Posterior vena cava (tissue), 2 donors: Measurements from ENCODE around the gene CYTH2. TPM values are rescaled to one million over a fixed set of nuclear protein-coding genes. Genes with fewer than 3 reads are reported as not detected.
"Not testable (repeated sequence)": the region's sequence is repeated elsewhere in the genome, so short reads cannot be mapped to it uniquely, and the experiment has no call there.

ENCODE experiments used
- DNase-seq: peaks from one replicate; pipeline ENCODE4 v3.0.0-alpha.2; 2020; ENCODE audit warnings: low spot score
- intact Hi-C, 2 donors: fragments of 100-400 bp; cut with DNase I; formaldehyde crosslinking; loops; one replicate each; pipeline versions ENCODE4 v1.14.1 to v1.14.2; 2022 to 2023
- total RNA-seq, 2 donors: library from RNA; stranded (reverse); fragmentation: NEBNext Ultra II Directional; extraction: Animal tissue kit (Norgen Biotek cat#: 25700); gene quantifications; one replicate each; pipeline ENCODE4 v1.2.1, GENCODE V29; 2021
- donor health status: DM: yes; HTN: yes; CAD: no.
- donor health status: DM: yes; HTN: yes; CAD: no.

Gene CYTH2
- total RNA-seq, 2 donors from 2014 or later, result 34.1 to 49.2 TPM

DNA sequence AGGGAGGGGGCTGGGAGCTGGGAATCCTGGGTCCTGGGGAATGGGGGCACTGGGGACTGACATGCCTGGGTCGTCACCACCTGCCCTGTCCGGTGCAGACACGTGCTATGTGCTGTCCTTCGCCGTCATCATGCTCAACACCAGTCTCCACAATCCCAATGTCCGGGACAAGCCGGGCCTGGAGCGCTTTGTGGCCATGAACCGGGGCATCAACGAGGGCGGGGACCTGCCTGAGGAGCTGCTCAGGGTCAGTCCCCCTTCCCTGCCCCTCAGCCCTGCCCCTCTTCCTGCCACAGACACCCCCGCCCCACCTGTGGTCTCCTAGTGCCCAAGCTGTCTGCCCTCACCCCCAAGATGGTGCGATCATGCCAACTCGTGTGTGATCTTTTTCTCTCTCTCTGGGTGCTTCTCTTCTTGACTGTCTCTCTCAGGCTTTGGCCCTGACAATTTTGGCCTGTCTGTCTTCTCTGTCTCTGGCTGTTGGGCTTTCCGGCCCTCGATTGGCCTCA lies 5.0 kb downstream of the CYTH2 start:
- no peak for DNase-seq
- intact Hi-C loops, result no loop called here

DNA sequence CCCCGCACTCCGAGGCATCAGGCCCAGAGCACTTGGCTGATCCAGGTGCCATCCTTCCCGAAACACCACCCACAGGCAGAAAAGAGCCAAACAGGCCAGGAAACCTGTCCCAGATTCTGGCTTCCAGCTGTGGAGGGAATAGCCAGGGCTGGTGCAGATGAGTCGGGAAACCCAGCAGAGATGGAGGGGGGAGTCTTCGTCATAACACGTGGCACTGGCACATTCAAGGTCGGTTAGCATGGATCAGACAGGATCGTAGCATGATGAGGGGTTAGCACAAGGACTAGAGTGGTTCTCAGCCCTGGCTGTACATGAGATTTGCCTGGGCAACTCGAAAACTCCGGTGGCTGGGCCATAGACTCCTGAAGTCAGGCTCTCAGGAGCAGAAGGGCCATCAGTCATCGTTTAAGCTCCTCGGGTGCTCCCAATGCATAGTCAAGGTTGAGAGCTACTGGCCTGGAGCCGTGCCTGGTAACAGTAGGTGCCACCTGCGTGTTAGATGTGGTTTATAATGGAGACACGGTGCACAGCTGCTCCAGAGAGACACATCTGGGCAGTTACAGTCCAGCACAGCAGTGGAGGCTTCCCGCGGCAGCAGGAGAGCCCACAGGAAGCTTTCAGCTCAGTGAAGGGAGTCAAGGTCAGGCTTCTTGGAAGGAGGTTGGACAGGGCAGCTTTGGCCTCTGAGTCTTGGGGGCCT lies 6.3 kb downstream of the CYTH2 start:
- no peak for DNase-seq
- intact Hi-C loops, result no loop called here

DNA sequence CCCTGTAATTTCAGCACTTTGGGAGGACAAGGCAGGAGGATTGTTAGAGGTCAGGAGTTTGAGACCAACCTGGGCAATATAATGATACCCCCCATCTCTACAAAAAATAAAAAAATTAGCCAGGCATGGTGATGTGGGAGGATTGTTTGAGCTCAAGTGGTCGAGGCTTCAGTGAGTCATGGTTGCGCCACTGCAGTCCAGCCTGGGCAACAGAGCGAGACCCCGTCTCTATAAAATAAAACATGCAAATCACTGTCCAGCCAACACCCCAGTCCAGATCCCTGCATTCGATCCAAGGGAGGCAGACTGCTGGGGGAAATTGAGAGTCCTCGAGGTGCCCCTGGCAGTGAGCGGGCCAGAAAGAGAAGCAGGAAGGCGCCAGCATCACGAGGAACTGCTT lies 7.0 kb downstream of the CYTH2 start:
- DNase-seq, result no peak
- intact Hi-C loops, result no loop called here

DNA sequence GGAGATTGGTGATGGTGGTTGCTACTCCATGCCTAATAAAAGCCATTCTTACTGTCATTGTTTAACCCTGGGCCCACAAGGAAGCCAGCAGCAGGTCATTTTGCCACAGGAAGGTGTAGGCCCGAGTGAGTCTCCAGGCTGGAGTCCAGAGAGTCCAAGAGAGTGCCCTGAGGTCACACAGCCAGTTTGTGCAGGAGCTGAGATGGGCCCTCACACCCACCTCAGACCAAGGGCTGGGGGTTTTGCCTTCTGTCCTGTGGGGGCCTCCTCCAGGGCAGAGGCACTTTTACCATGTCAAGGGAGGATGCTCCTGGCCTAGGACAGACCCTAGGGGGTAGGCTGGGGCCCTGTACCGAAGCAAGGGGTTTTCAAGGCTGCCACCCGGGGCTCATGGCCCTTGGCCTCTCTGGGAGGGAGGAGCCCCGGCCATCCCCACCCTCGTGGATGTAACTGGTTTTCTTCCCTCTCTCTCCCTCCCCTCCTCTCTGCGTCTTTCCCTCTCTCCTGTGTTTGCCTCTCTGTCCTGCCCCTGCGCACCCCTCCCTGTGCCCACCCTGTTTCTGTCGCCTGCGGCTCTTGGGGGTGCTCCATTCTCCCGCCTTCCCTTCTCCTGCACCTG lies 8.0 kb downstream of the CYTH2 start:
- intact Hi-C loops, result no loop called here
- DNase-seq, result no peak

DNA sequence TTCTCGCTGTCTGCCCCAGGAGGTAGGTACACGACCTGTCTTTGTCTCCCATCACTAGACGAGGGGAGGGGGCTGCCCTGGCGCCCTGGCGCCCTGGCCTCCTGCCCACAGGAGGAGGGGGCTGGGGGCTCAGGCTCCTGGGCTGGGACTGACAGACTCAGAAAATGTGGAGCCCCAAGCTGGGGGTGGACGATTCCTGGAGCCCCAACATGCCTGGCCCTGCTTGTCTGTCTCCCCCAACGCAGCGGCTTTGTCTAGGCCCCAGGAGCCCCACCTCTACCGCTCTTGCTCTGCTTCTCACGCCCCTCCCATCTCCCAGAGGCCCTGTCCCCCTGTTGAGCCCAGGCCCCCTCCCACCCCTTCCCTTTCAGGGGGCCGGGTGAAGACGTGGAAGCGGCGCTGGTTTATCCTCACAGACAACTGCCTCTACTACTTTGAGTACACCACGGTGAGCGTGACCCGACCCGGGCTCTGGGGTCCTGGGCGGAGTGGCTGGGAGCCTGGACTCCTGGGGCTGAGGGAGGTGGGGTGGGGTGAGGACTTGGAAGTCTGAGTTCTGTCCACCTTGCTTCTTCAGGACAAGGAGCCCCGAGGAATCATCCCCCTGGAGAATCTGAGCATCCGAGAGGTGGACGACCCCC lies 8.6 kb downstream of the CYTH2 start:
- DNase-seq, result no peak
- intact Hi-C loops, result no loop called here

DNA sequence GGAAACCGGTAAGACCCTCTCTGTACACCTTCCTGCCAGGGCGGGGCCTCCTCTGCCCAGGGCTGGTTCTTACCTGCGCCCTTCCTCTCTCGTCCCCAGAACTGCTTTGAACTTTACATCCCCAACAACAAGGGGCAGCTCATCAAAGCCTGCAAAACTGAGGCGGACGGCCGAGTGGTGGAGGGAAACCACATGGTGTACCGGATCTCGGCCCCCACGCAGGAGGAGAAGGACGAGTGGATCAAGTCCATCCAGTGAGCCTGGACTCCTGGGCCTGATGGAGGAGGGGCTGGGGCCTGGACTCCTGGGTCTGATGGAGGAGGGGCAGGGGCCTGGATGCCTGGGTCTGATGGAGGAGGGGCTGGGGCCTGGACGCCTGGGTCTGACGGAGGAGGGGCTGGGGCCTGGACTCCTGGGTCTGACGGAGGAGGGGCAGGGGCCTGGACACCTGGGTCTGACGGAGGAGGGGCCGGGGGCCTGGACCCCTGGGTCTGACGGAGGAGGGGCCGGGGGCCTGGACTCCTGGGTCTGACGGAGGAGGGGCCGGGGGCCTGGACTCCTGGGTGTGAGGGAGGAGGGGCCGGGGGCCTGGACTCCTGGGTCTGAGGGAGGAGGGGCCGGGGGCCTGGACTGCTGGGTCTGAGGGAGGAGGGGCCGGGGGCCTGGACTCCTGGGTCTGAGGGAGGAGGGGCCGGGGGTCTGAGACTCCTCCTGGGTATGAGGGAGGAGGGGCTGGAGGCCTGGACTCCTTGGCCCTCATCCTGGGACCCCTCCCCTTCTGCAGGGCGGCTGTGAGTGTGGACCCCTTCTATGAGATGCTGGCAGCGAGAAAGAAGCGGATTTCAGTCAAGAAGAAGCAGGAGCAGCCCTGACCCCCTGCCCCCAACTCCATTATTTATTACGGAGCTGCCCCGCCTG lies 9.4 kb downstream of the CYTH2 start:
- intact Hi-C loops, result no loop called here
- no peak for DNase-seq

DNA sequence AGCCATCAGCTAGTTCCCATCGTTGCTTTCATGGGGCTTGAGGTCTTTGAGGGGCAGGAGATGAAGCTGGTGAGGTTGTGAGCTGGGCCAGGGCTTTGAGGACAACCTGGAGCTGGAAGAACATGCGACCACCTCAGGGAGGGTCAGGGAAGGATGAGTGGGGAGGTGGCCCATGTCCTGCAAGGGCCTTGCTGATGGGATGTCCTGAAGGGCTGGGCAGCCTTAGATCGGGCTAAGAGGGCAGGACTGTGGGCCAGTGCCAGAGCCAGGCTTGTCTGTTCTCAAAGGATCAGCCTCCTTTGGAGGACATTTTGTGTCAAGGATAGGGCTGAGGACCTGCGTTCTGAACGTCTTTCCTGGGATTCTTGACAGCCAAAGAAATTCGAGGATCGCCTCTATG lies 10.5 kb downstream of the CYTH2 start:
- intact Hi-C loops, result no loop called here
- DNase-seq, result no peak

DNA sequence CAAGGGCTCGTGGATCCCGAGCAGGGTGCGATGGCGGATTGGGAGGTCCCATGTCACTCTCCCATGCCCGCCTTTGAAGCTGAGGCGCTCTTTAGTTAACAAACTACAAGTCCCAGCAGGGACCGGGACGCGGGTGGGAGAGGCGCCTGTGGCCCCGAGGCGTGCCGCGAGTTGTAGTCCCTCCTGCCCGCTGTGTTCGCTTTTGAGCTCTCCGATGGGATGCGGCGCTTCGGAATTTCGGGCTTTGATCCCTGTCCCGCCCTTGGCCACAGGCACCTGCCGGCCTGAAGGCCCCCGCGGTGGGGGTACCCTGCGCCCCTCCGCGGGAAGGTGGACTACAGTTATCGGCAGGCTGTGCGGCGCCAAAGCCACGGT lies 11.0 kb downstream of the CYTH2 start:
- intact Hi-C loops, result no loop called here
- DNase-seq, result peak; percentile 92

DNA sequence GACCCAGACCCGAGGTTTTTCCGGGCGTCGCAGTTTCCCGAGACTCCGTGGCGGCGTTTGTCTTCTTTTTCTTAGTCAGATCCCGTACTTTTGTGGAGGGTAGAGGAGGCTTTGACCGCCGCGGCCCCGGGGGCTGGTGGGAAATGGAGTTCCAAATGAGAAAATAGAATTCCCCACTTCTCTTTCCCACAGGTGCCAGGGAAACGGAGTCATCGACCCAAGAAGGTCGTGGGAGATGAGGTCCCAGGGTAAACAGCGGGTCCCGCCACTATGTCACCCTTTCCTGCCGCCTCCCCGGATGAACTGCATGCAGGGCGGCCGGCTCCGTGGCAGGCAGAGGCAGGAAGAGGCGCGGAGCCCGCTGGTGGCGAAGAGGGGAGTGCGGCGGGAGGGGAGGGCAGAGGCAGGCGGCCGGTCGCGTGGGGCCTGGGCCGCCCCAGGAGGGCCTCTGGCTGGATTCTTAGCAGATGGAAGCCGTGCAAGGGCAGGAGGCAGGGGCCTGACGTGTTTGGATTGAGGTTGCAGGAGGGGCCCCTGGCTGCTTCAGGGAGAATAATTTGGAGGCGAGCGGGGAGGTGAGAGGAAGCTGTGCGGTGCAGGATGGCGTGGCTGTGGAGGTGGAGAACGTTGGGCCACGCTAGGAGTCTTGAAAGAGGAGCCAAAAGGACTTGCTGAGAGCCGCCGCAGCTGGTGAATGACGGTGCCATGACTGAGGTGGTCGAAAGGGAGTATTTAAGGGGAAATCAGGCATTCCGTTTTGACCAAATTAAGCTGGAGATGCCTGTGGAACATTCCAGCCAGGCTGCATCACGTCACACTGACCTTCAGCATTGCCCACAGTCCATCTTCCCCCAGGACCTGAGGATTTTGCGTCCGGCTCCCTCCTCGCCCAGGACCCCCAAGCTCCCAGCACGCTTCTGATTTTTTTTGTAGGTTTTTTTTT lies 11.7 kb downstream of the CYTH2 start:
- DNase-seq, result no peak
- intact Hi-C loops, result no loop called here

DNA sequence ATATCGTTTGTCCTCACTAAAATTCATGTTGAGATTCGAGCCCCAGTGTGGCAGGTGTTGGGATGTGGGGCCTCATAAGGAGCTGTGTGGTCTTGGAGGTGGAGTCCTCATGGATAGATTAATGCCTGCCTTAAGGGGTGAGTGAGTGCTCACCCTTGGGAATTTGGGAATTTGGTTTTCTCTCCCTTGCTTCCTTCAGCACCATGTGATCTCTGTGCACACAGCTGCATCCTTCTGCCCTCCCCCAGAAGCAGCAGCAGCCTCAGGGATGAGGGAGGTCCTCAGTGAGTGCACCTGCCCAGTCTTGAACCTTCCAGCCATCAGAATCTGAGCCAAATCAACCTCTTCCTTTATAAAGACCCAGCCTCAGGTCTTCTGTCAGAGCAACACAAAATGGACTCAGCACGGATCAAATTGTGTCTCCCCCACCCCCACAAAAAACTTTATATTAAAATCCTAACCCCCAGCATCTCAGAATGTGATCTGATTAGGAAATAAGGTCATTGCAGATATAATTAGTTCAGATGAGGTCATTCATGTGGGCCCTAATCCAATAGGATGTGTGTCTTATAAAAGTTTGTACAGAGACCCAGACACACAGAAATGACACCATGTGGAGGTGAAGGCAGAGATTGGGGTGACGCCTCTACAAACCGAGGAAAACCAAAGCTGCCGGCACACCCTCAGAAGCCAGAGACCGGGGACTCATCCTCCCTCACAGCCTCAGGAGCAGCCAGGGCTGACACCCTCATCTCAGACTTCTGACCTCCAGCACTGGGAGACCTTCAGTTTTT lies 12.9 kb downstream of the CYTH2 start:
- intact Hi-C loops, result no loop called here
- DNase-seq, result no peak

DNA sequence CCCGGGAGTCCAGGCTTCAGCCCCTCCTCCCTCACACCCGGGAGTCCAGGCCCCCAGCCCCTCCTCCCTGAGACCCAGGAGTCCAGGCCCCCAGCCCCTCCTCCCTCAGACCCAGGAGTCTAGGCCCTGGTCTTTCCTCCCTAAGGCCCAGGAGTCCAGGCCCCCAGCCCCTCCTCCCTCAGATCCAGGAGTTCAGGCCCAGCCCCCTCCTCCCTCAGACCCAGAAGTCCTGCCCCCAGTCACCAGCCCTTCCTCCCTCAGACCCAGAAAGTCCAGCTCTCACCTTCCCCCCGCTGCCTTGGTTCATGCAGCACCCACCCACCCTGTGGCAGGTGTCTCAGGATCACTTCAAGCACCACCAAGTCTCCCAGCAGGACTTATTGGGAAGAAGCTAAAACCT lies 14.1 kb downstream of the CYTH2 start:
- intact Hi-C loops, result no loop called here
- DNase-seq, result no peak

DNA sequence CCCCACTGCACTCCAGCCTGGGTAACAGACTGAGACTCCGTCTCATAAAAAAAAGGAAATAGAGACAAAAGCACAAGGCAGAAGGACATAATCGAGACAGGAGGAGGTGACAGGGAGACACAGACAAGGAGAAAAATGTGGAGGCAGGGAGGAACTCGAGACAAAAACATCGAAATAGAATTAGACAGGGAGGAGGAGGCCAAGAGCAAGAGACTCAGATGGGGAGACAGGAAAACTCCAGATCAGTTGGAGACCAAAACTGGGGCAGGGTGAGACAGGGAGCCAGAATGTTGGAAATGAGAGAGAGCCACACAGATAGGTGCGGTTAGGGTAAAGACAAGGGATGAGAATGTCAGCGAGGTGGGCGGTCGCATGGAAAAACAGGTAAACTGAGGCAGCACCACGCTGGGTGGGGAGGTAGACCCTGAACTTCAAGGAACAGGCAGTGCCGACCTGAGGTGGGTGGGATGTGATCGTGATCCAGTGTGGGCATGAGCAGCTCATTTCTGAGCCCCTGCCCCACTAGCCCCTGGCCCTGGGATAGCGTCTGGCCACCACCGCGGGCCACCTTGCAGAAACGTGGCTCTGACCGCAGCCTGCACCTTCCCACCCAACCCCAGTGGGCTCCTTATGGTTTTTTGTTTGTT lies 15.2 kb downstream of the CYTH2 start:
- DNase-seq, result no peak
- intact Hi-C loops, result no loop called here

DNA sequence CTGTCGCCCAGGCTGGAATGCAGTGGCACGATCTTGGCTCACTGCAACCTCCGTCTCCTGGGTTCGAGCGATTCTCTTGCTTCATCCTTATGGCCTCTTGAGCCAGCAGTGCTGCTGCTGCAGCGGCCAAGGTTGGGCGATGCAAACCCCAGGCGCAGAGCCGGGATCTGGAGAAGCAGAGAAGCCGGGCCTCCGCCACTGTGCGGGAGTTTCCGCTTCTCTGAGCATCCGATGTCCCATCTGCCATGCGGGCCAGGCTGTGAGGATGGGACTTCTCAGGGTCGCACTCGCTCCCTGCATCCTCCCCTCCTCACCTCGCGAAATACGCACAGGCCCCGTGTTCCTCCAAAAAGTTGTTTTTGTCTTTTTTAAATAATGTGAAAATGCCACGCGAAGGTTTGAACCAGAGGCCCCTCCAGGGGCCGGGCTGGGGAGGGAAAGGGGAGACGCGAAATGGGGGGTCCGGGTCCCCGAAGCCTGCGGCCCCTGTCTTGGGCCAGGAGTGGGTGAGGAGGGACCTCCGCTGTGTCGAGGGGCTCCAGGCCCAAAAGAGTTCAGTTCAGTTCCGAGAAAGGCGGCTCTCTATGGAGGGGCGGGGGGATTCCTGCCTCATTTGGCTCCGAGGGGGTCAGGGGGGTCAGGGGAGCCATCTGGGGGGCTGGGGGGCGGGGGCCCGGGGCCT lies 15.9 kb downstream of the CYTH2 start:
- DNase-seq, result no peak
- intact Hi-C loops, result no loop called here

DNA sequence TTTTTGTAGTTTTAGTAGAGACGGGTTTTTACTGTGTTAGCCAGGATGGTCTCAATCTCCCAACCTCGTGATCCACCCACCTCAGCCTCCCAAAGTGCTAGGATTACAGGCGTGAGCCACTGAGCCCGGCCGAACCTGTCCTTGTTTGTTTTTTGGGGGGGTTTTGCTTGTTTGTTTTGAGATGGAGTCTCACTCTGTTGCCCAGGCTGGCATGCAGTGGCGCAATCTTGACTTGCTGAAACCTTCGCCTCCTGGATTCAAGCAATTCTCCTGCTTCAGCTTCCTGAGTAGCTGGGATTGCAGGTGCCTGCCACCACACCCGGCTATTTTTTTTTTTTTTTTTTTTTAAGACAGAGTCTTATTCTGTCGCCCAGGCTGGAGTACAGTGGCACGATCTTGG lies 17.5 kb downstream of the CYTH2 start:
- intact Hi-C loops, DNase-seq: not testable (repeated sequence)

DNA sequence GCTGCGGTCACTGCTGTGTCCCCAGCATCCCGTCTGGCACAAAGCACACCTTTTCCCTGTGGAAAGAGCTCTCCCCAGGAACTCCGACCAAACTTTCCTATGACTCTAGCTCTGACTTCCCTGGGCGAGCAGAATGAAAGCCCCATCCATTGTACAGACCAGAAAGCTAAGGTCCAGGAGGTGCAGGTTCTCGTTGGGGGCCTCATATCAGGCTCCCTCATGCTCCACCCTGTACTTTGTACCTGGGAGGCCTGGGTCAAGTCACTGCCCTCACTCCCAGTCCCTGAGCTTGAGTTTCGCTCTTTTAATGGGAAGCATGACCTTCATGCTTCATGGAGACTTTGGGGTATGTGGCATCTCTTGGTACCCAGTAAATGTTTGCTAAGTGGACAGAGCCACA lies 18.4 kb downstream of the CYTH2 start:
- intact Hi-C loops, result no loop called here
- no peak for DNase-seq

DNA sequence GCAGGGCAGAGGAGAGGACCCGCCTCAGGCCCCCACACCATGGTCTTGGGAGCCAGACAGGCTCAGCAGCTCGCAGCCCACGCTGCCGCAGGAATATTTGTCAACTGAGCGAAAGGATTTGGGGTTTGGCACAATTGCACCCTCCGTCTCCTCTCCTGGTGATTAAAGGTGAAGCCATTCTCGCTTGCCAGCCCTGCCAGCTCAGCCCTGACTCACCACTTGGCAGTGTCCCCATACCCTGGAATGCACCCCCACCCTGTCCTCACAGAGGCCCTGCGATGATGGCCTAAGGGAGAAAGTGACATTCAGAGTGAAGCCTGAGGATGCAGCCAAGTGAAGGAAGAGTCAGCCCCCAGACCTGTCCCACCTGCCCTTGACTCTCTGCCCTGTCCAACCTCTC lies 18.8 kb downstream of the CYTH2 start:
- intact Hi-C loops, result no loop called here
- no peak for DNase-seq

DNA sequence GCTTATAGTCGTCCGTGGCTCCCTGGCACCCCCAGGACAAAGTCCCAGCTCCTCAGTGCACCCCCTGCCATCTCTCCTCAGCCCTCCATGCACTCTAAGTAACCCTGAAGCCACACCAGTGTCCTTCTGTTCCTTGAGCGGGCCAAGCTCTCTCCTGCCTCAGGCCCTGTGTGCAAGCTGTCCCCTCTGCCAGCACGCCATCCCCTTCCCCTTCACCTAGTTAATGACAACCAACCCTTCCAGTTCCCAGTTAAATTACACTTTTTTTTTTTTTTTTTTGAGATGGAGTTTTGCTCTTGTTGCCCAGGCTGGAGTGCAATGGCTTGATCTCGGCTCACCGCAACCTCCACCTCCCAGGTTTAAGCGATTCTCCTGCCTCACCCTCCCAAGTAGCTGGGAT lies 19.3 kb downstream of the CYTH2 start:
- intact Hi-C loops, DNase-seq: not testable (repeated sequence)
